Cardiac fibroblast (primary cell): ENCODE measurements around the gene IP6K3.

Experiments used
- DNase-seq, 2 donors: peaks; one replicate each; pipeline versions ENCODE4 v3.0.0 to v3.0.0-alpha.2; 2010; ENCODE audit warnings: low read depth in 2 of 2
- H3K4me3 ChIP-seq, 2 donors: replicated peaks in 1 of 2; 1 replicate in 1 of 2; 2 replicates in 1 of 2; pipeline ENCODE4 v1.5.1; 2011; ENCODE audit warnings: low read depth in 2 of 2, low read length in 2 of 2, mild to moderate bottlenecking in 2 of 2, moderate library complexity in 1 of 2
- CTCF ChIP-seq: IDR thresholded peaks from one replicate; pipeline ENCODE4 v1.5.1; 2011; ENCODE audit warnings: low read depth, mild to moderate bottlenecking, low read length, inconsistent platforms

IP6K3 gene

GRCh38 chr6:33716890-33717632, 29.6 kb downstream of the IP6K3 start:
- no peak overlapping the region for H3K4me3 ChIP-seq
- no peak for DNase-seq
- no peak for TF ChIP-seq CTCF

- no peak for TF ChIP-seq CTCF
- DNase-seq: no peak
- no peak overlapping the region for H3K4me3 ChIP-seq
Observed at GRCh38 chr6:33716379-33716778, 30.3 kb downstream of the IP6K3 start.

GRCh38 chr6:33714385-33715040, 32.2 kb downstream of the IP6K3 start:
- DNase-seq: no peak
- TF ChIP-seq CTCF: no peak
- no peak overlapping the region for H3K4me3 ChIP-seq

- no peak overlapping the region for H3K4me3 ChIP-seq
- DNase-seq: no peak
- TF ChIP-seq CTCF: no peak
Observed at GRCh38 chr6:33713786-33714185, 32.9 kb downstream of the IP6K3 start.

GRCh38 chr6:33712914-33713313, 33.8 kb downstream of the IP6K3 start:
- H3K4me3 ChIP-seq: no peak overlapping the region
- TF ChIP-seq CTCF: no peak

GRCh38 chr6:33711140-33712129, 35.3 kb downstream of the IP6K3 start, which contains the start of gene UQCC2:
TSS of gene UQCC2 (minus strand) at chr6:33711700. CDS start at chr6:33711686, 14 bp downstream.
- DNase-seq: peak; percentile 97 to 98
- peak within 1 kb of the TSS; percentile 93 to 97 for H3K4me3 ChIP-seq
- TF ChIP-seq CTCF: peak; percentile 67

More at GRCh38 chr6:33712914-33713313, 33.8 kb downstream of the IP6K3 start:
- DNase-seq: no peak
